ENCODE measurements around the gene CHID1. TPM values are rescaled to one million over a fixed set of nuclear protein-coding genes. Genes with fewer than 3 reads are reported as not detected.

The CHID1 gene
- total and polyA plus RNA-seq, 2 of the 8 experiments (the other 6 are each of a cell fraction or from before 2014, with no cell fraction given): 81.2 to 88.5 TPM

DNA sequence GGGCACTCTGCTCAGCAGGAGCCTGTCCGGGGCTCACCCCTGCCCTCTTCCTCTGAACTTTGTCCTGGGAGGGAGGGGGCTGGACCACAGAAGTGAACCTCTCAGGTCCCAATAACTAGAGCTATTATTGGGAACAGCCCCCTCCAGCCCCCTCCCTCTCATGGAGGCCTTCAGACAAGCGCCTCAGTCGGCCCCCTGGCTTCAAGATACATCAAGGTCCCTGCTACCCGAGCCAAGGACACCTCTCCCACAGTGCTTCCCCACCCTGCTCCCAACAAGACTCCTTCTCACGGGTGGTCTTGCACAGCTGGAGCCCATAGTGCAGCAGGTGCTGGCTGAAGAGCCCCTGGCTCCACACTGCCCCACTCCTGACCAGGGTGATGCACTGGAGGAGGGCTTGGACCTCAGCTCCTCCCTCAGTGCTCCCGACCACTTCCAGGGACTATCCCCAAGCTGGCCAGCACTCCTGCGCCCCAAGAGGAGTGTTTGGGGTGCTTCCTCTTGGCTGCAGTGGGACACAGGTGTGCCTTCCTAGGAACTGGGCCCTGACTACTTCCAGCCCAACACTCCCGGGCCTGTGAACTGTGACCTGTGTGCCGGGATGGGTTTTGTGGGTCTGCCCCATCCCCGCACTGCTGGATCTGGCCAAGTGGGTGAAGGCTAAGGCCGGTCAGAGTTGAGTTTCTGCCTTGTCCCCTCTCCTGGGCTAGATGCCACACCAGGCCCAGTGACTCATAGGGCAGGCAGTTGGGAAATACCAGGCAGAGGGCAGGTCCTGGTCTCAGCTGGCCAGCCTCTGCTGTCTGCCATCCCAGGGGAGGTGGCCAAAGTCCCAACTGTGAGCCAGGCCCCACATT is 89.7 kb downstream of the CHID1 start:
- 93% methylated on average over 11 of the region's 11 CpGs; no CpG with 5 or more reads in 1 of the 2 experiments for WGBS, 2 experiments (ENCODE audit: extremely low coverage in 1 of 2, insufficient coverage in 1 of 2, insufficient read length in 1 of 2, insufficient replicate concordance in 2 of 2, low coverage in 1 of 2, low lambda C conversion rate in 2 of 2, missing lambda C conversion rate in 1 of 2)
- CTCF ChIA-PET (ENCODE audit: partially characterized antibody): interaction anchor here (1.0 to 1.2 kb wide), 2 partner anchors 22 to 273 kb away, joined by 3 read pairs; no protein-coding TSS in a partner anchor
- no peak for DNase-seq (ENCODE audit: low read depth in 1 of 2, low spot score in 2 of 2)
- TF ChIP-seq CREB1 (IDR thresholded peaks at IDR 0.05) (no peak), NRF1 (IDR thresholded peaks at IDR 0.05; ENCODE audit: low read depth, low read length) (no peak), FOSL1 (IDR thresholded peaks at IDR 0.05; ENCODE audit: insufficient read depth, low read depth, low read length) (no peak), HDAC2 (IDR thresholded peaks at IDR 0.05; ENCODE audit: borderline replicate concordance in 1 of 2, low read depth in 2 of 2, low read length in 2 of 2) (no peak), TBP (IDR thresholded peaks at IDR 0.05; ENCODE audit: low read depth, low read length) (no peak), CTCF (IDR thresholded peaks at IDR 0.05; ENCODE audit: control extremely low read depth in 1 of 3, insufficient read depth in 1 of 3, low read depth in 1 of 3, low read length in 3 of 3) (no peak), POU5F1 (IDR thresholded peaks at IDR 0.05; ENCODE audit: low read depth, low read length) (no peak), MAX (IDR thresholded peaks at IDR 0.05) (no peak)

More for the DNA sequence above, 89.7 kb downstream of the CHID1 start:
- Histone ChIP-seq H2BK20ac (ENCODE audit: low read length) (no peak overlapping the region), H3K4me3 (ENCODE audit: extremely low read depth in 1 of 4, insufficient read depth in 2 of 4, low read depth in 3 of 4, low read length in 4 of 4) (peak overlapping the region; percentile 77 to 92 (median 80); a peak in 5 of 8 replicates), H4K5ac (ENCODE audit: insufficient read length, low read depth, low read length) (no peak overlapping the region), H3K4ac (replicated peaks; ENCODE audit: insufficient read length, low read depth, low read length) (no peak overlapping the region), H3K9ac (replicated peaks in 1 of 4; ENCODE audit: extremely low read depth in 1 of 4, low read depth in 3 of 4, low read length in 3 of 4) (no peak overlapping the region), H2BK5ac (ENCODE audit: low read depth, low read length) (no peak overlapping the region), H4K20me1 (replicated peaks in 1 of 2; ENCODE audit: control insufficient read depth in 1 of 2, insufficient read depth in 2 of 2, low read length in 2 of 2) (peaks cover 0 to 14% of the 10 kb centered on the region in 2 experiments), H2AFZ (ENCODE audit: low read length) (no peak overlapping the region), H3K56ac (replicated peaks; ENCODE audit: insufficient read length, low read depth, low read length) (no peak overlapping the region), H2BK12ac (ENCODE audit: low read depth, low read length) (no peak overlapping the region), H4K91ac (replicated peaks; ENCODE audit: insufficient read length, low read length) (no peak overlapping the region), H3K14ac (ENCODE audit: insufficient read length) (no peak overlapping the region), H3K4me1 (replicated peaks in 1 of 4; ENCODE audit: control insufficient read depth in 3 of 4, insufficient read depth in 4 of 4, low read length in 3 of 4) (peaks cover 0 to 15% (median 9%) of the 10 kb centered on the region in 4 experiments; a peak in 5 of 7 replicates), H3K27me3 (replicated peaks in 1 of 4; ENCODE audit: control insufficient read depth in 3 of 4, extremely low read depth in 1 of 4, insufficient read depth in 3 of 4, low read length in 3 of 4) (no peaks in the 10 kb centered on the region; a peak in 2 of 7 replicates), H3K23ac (ENCODE audit: insufficient read length) (no peak overlapping the region), H4K8ac (ENCODE audit: extremely low read depth, insufficient read depth, low read length) (no peak overlapping the region), H3K36me3 (ENCODE audit: control insufficient read depth in 2 of 4, insufficient read depth in 4 of 4, low read length in 3 of 4) (peaks cover 0 to 10% (median 1%) of the 10 kb centered on the region in 4 experiments; a peak in 1 of 8 replicates), H2BK120ac (replicated peaks; ENCODE audit: low read depth, low read length) (no peak overlapping the region), H3K79me1 (ENCODE audit: low read depth, low read length) (peaks cover 8% of the 10 kb centered on the region), H3K79me2 (ENCODE audit: control insufficient read depth in 1 of 2, insufficient read depth in 2 of 2, low read length in 2 of 2) (peaks cover 0 to 5% of the 10 kb centered on the region in 2 experiments; a peak in 1 of 4 replicates), H2BK15ac (ENCODE audit: low read length) (no peak overlapping the region; the same call in 1 of the 2 replicates), H2AK5ac (ENCODE audit: low read depth, low read length) (no peak overlapping the region), H3K9me3 (ENCODE audit: insufficient read depth in 2 of 2, low read depth in 1 of 2, low read length in 1 of 2) (no peaks in the 10 kb centered on the region), H3K18ac (ENCODE audit: extremely low read depth, low read length) (no peak overlapping the region), H3K4me2 (ENCODE audit: insufficient read depth in 1 of 2, low read depth in 2 of 2, low read length in 2 of 2) (peak overlapping the region; percentile 70 to 83), H3K23me2 (ENCODE audit: low read depth, low read length) (peaks cover 8% of the 10 kb centered on the region; the same call in 1 of the 2 replicates), H3K27ac (ENCODE audit: low read depth, low read length) (no peak overlapping the region)
- POLR2A ChIA-PET (ENCODE audit: partially characterized antibody): interaction anchor here (1.3 to 53.0 kb wide), 6 partner anchors 9 to 124 kb away, joined by 3 to 1917 read pairs (median 6); partner anchors contain the start of genes CD151, CEND1, CRACR2B and PIDD1
- no peak for FAIRE-seq
